Osteoblast (primary cell): ENCODE data around the gene KNSTRN. TPM values are rescaled to one million over a fixed set of nuclear protein-coding genes. Genes with fewer than 3 reads are reported as not detected.

Experiments used
- DNase-seq: peaks from one replicate; pipeline ENCODE4 v3.0.0; 2011; ENCODE audit warnings: low spot score, mixed read lengths; ENCODE audit not compliant: insufficient read length; ENCODE audit errors: missing footprints
- H2AFZ ChIP-seq: 2 replicates; pipeline ENCODE4 v1.6.0; 2011; ENCODE audit warnings: mild to moderate bottlenecking, low read length
- H3K27ac ChIP-seq: 2 replicates; pipeline ENCODE4 v1.5.1; 2011; ENCODE audit warnings: mild to moderate bottlenecking, low read depth, low read length, moderate library complexity
- H3K27me3 ChIP-seq: 2 replicates; pipeline ENCODE4 v1.6.0; 2012; ENCODE audit warnings: mild to moderate bottlenecking, control low read depth, inconsistent platforms, low read length, moderate library complexity; ENCODE audit not compliant: insufficient read depth
- H3K36me3 ChIP-seq: 2 replicates; pipeline ENCODE4 v1.5.1; 2011; ENCODE audit warnings: mild to moderate bottlenecking, low read length, control low read depth, moderate library complexity; ENCODE audit not compliant: insufficient read depth
- H3K4me1 ChIP-seq: 2 replicates; pipeline ENCODE4 v1.5.1; 2011; ENCODE audit warnings: mild to moderate bottlenecking, low read length, control low read depth, moderate library complexity; ENCODE audit not compliant: insufficient read depth
- H3K4me2 ChIP-seq: 2 replicates; pipeline ENCODE4 v1.6.0; 2011; ENCODE audit warnings: mild to moderate bottlenecking, low read length; ENCODE audit not compliant: insufficient read depth
- H3K4me3 ChIP-seq: fragments of 200-600 bp; sonication (generic); 3 replicates; pipeline ENCODE4 v1.5.1; 2012; ENCODE audit warnings: mild to moderate bottlenecking, low read length, inconsistent platforms; ENCODE audit not compliant: insufficient read depth
- H3K79me2 ChIP-seq: 2 replicates; pipeline ENCODE4 v1.6.0; 2012; ENCODE audit warnings: mild to moderate bottlenecking, low read length, control low read depth, inconsistent platforms; ENCODE audit not compliant: insufficient read depth
- H3K9me3 ChIP-seq: 2 replicates; pipeline ENCODE4 v1.5.1; 2011; ENCODE audit warnings: low read depth, low read length, control low read depth
- H4K20me1 ChIP-seq: 2 replicates; pipeline ENCODE4 v1.6.0; 2012; ENCODE audit warnings: mild to moderate bottlenecking, low read length, control low read depth; ENCODE audit not compliant: insufficient read depth
- CTCF ChIP-seq: IDR thresholded peaks from 2 replicates; pipeline ENCODE4 v1.5.1; 2011; ENCODE audit warnings: mild to moderate bottlenecking, low read depth, low read length, moderate library complexity; ENCODE audit errors: extremely low read depth
- total RNA-seq: library from RNA; depleted of rRNA; stranded (reverse); fragments of >200 nt; gene quantifications from 2 replicates; pipeline ENCODE4 v1.2.3, GENCODE V29; 2012

The KNSTRN gene
- total RNA-seq, 1 donor: 19.9 TPM

DNA sequence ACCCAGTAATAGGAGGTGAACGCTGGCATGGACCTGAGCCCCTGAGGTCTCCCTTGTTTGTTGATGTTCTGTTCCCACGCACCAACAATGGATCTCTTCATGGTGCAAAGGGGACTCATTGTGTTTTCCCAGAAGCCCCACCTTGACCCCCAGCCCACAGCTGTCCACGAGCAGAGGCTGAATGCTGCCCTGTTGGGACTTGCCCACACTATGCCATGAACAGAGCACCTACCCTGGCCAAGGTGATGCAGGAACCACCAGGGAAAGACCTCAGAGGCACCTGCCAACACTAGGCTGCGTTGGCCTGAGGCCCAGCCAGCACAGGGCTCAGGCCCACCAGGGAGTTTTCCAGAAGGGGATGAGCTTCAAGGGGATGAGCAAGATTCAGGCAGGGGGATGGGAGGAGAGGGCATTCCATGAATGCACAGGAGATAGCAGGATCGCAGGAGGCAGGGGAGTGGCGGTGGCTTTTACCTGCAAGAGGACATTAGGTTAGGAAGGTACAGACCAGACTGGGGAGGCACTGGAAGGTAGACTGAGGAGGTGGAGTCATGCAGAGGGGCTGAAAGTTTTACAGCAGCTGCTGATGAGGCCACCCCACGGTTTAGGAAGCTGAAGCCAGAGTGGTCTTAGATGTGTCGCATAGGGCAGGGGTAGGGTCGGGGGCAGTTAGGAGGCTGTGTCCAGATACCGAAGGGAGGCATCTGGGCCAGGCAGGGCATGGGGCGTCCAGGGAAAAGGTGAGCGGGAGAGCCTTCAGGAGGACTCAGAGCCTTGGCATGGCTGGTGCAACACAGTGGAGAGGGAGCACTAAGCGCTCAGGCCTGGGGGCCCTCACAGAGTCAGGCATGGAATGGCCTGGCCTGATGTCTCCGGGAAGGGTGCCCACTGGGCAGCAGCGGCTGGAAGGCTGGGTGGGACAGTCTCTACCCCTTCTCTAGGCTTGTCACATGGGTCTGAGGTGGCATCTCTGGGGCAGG, 35.7 kb upstream of the KNSTRN start:
- Histone ChIP-seq H3K9me3 (no peaks in the 10 kb centered on the region), H3K4me1 (peaks cover 25% of the 10 kb centered on the region), H3K36me3 (no peaks in the 10 kb centered on the region), H2AFZ (no peak overlapping the region), H4K20me1 (no peaks in the 10 kb centered on the region), H3K79me2 (no peaks in the 10 kb centered on the region), H3K4me2 (no peak overlapping the region), H3K4me3 (no peak overlapping the region), H3K27ac (no peak overlapping the region), H3K27me3 (no peaks in the 10 kb centered on the region)
- no peak for DNase-seq
- no peak for TF ChIP-seq CTCF

- DNase-seq: peak; percentile 81
- Histone ChIP-seq H3K4me3 (no peak overlapping the region), H3K36me3 (no peaks in the 10 kb centered on the region), H3K4me2 (no peak overlapping the region), H3K27ac (no peak overlapping the region), H3K27me3 (no peaks in the 10 kb centered on the region), H4K20me1 (no peaks in the 10 kb centered on the region), H3K4me1 (peaks cover 17% of the 10 kb centered on the region), H3K9me3 (no peaks in the 10 kb centered on the region), H3K79me2 (no peaks in the 10 kb centered on the region), H2AFZ (no peak overlapping the region)
- TF ChIP-seq CTCF: no peak
These were observed 34.7 kb upstream of the KNSTRN start for GRCh38 chr15:40347559-40348473.

GRCh38 chr15:40348474-40348870, 34.0 kb upstream of the KNSTRN start:
- no peak overlapping the region for H2AFZ ChIP-seq
- H3K27me3 ChIP-seq: no peaks in the 10 kb centered on the region
- DNase-seq: no peak
- H3K27ac ChIP-seq: no peak overlapping the region
- TF ChIP-seq CTCF: no peak
- H4K20me1 ChIP-seq: no peaks in the 10 kb centered on the region
- no peak overlapping the region for H3K4me3 ChIP-seq
- H3K36me3 ChIP-seq: no peaks in the 10 kb centered on the region
- peaks cover 10% of the 10 kb centered on the region for H3K4me1 ChIP-seq
- H3K4me2 ChIP-seq: no peak overlapping the region
- H3K79me2 ChIP-seq: no peaks in the 10 kb centered on the region
- H3K9me3 ChIP-seq: no peaks in the 10 kb centered on the region
